ENCODE results near the gene BET1. TPM values are rescaled to one million over a fixed set of nuclear protein-coding genes. Genes with fewer than 3 reads are reported as not detected.

Gene BET1
- total RNA-seq, 1 experiment from 2014 or later, result 21.4 TPM

- Histone ChIP-seq H3K79me2 (ENCODE audit: insufficient read depth, low read length) (no peaks in the 10 kb centered on the region), H3K27ac (ENCODE audit: insufficient read length, low read depth, low read length) (no peak overlapping the region), H3T11ph (ENCODE audit: low read length) (no peak overlapping the region), H3K4me2 (ENCODE audit: insufficient read depth, insufficient read length, low read length) (no peak overlapping the region), H2AK5ac (ENCODE audit: insufficient read length, low read length) (no peak overlapping the region), H2BK15ac (ENCODE audit: low read depth, low read length) (no peak overlapping the region), H2BK5ac (ENCODE audit: insufficient read length, low read length) (no peak overlapping the region), H2BK20ac (ENCODE audit: low read depth, low read length, poor library complexity, severe bottlenecking) (no peak overlapping the region), H3K79me1 (ENCODE audit: insufficient read depth, low read depth, low read length, poor library complexity, severe bottlenecking) (no peaks in the 10 kb centered on the region), H2AFZ (ENCODE audit: low read length) (no peak overlapping the region), H4K5ac (ENCODE audit: insufficient read length, low read depth, low read length) (no peak overlapping the region), H3K56ac (ENCODE audit: insufficient read length, low read depth, low read length) (no peak overlapping the region), H4K20me1 (ENCODE audit: control insufficient read depth, insufficient read depth, insufficient read length) (no peaks in the 10 kb centered on the region), H3K4me1 (ENCODE audit: insufficient read depth, low read length) (no peaks in the 10 kb centered on the region), H3K23ac (ENCODE audit: insufficient read length, low read depth, low read length) (no peak overlapping the region), H2BK120ac (ENCODE audit: low read depth, low read length, poor library complexity, severe bottlenecking) (no peak overlapping the region), H3K18ac (ENCODE audit: insufficient read length, low read depth, low read length) (no peak overlapping the region), H2BK12ac (ENCODE audit: insufficient read length, low read depth, low read length) (no peak overlapping the region), H3K27me3 (ENCODE audit: insufficient read depth, low read length) (no peaks in the 10 kb centered on the region), H3K23me2 (ENCODE audit: insufficient read length, low read depth, low read length, poor library complexity, severe bottlenecking) (no peaks in the 10 kb centered on the region), H3K4ac (ENCODE audit: low read depth, low read length) (no peak overlapping the region), H4K8ac (replicated peaks; ENCODE audit: insufficient read length, low read depth, low read length) (no peak overlapping the region), H3K9me3 (ENCODE audit: control insufficient read depth, low read depth, low read length) (no peaks in the 10 kb centered on the region), H3K14ac (ENCODE audit: insufficient read depth, low read length) (no peak overlapping the region), H4K91ac (ENCODE audit: insufficient read length, low read depth, low read length) (no peak overlapping the region), H3K9ac (ENCODE audit: extremely low read depth, insufficient read length, low read length) (no peak overlapping the region)
- DNase-seq, result no peak
- H3K27me3 Mint-ChIP-seq (ENCODE audit: low read depth), result no peaks in the 10 kb centered on the region; the same call in 1 of the 2 replicates
- no peaks in the 10 kb centered on the region for H3K9me3 Mint-ChIP-seq
- H3K36me3 Mint-ChIP-seq (ENCODE audit: insufficient read depth in 1 of 3, low read depth in 3 of 3), result no peaks in the 10 kb centered on the region
- H3K4me3 Mint-ChIP-seq, result no peak overlapping the region
- no peak overlapping the region for H3K27ac Mint-ChIP-seq
- TF ChIP-seq CTCF (conservative IDR thresholded peaks at IDR 0.05), result no peak
- no peaks in the 10 kb centered on the region for H3K4me1 Mint-ChIP-seq
- no CpG with 5 or more reads among the region's 3 CpGs for WGBS (ENCODE audit: extremely low coverage, insufficient read length, low lambda C conversion rate)
Observed at GRCh38 chr7:94029976-94030375, 25.8 kb upstream of the BET1 start.

All from H9 (cell line).